HK-2 (cell line): Measurements from ENCODE around the gene RFX4.

Experiments used
- DNase-seq: peaks from one replicate; pipeline ENCODE4 v3.0.0-alpha.2; 2018; ENCODE audit not compliant: unreplicated experiment

RFX4 gene

GRCh38 chr12:106804668-106805067, 221.9 kb downstream of the RFX4 start:
- no peak for DNase-seq
